ENCODE measurements around the gene DYNC1I1.

- TF ChIP-seq CTCF (conservative IDR thresholded peaks at IDR 0.05; ENCODE audit: low read length) (no peak), EZH2phosphoT487 (IDR thresholded peaks at IDR 0.05; ENCODE audit: borderline replicate concordance) (no peak)
Measured at GRCh38 chr7:96084881-96085553, 312.7 kb downstream of the DYNC1I1 start.

Data from Loucy (cell line).